ENCODE data around the gene CES4A. TPM values are rescaled to one million over a fixed set of nuclear protein-coding genes. Genes with fewer than 3 reads are reported as not detected.
"Not testable (repeated sequence)": the region's sequence is repeated elsewhere in the genome, so short reads cannot be mapped to it uniquely, and the experiment has no call there.

CES4A gene
- polyA plus RNA-seq, 1 donor (not counting 4 experiments of a cell fraction or from before 2014, with no cell fraction given): 6.6 TPM

GRCh38 chr16:66953462-66954096 lies 34.8 kb upstream of the CES4A start:
- dilution Hi-C loops (cut with MboI; ENCODE audit: extremely low pct_ligation_motif_present, low sequenced_read_pairs): no loop called here
- Histone ChIP-seq H2AFZ (ENCODE audit: control insufficient read depth, low read length) (peak overlapping the region; percentile 26), H3K79me2 (ENCODE audit: control insufficient read depth, insufficient read depth, low read length) (no peaks in the 10 kb centered on the region), H3K36me3 (ENCODE audit: control insufficient read depth in 2 of 2, extremely low read depth in 1 of 2, insufficient read depth in 2 of 2, low read length in 2 of 2) (no peaks in the 10 kb centered on the region), H3K4me2 (ENCODE audit: control insufficient read depth, extremely low read depth, insufficient read depth, low read depth, low read length) (no peak overlapping the region), H3K27ac (ENCODE audit: control insufficient read depth, insufficient read depth, low read length) (no peak overlapping the region), H3K9me3 (ENCODE audit: control insufficient read depth, low read depth, low read length) (no peaks in the 10 kb centered on the region), H3K4me3 (ENCODE audit: control insufficient read depth in 2 of 3, extremely low read depth in 1 of 3, insufficient read depth in 2 of 3, low read depth in 1 of 3, low read length in 3 of 3) (no peak overlapping the region), H3K4me1 (ENCODE audit: control insufficient read depth, extremely low read depth, insufficient read depth, low read length) (peaks cover 16% of the 10 kb centered on the region), H3K9me1 (ENCODE audit: control insufficient read depth, extremely low read depth, insufficient read depth, low read length) (no peaks in the 10 kb centered on the region), H3K27me3 (ENCODE audit: control insufficient read depth, extremely low read depth, insufficient read depth, low read length) (no peaks in the 10 kb centered on the region), H4K20me1 (ENCODE audit: control insufficient read depth, extremely low read depth, insufficient read depth, low read length) (no peaks in the 10 kb centered on the region), H3K9ac (ENCODE audit: control insufficient read depth, extremely low read depth, insufficient read depth, low read length) (no peak overlapping the region)
- no peak for TF ChIP-seq CTCF (optimal IDR thresholded peaks at IDR 0.05 in 1 of 3, IDR thresholded peaks at IDR 0.05 in 1 of 3, conservative IDR thresholded peaks at IDR 0.05 in 1 of 3; ENCODE audit: extremely low read depth in 1 of 3, insufficient read depth in 2 of 3, low read length in 3 of 3)
- TF ChIP-seq EZH2 (IDR thresholded peaks at IDR 0.05; ENCODE audit: low read length): no peak
- FAIRE-seq: no peak
- no peak for DNase-seq (ENCODE audit: low read depth, low spot score)

- Histone ChIP-seq H4K20me1 (ENCODE audit: control insufficient read depth, extremely low read depth, insufficient read depth, low read length) (no peaks in the 10 kb centered on the region), H3K27me3 (ENCODE audit: control insufficient read depth, extremely low read depth, insufficient read depth, low read length) (no peaks in the 10 kb centered on the region), H3K9me3 (ENCODE audit: control insufficient read depth, low read depth, low read length) (no peaks in the 10 kb centered on the region), H3K4me2 (ENCODE audit: control insufficient read depth, extremely low read depth, insufficient read depth, low read depth, low read length) (no peak overlapping the region), H3K4me3 (ENCODE audit: control insufficient read depth in 2 of 3, extremely low read depth in 1 of 3, insufficient read depth in 2 of 3, low read depth in 1 of 3, low read length in 3 of 3) (no peak overlapping the region), H3K9me1 (ENCODE audit: control insufficient read depth, extremely low read depth, insufficient read depth, low read length) (no peaks in the 10 kb centered on the region), H3K4me1 (ENCODE audit: control insufficient read depth, extremely low read depth, insufficient read depth, low read length) (peaks cover 11% of the 10 kb centered on the region), H2AFZ (ENCODE audit: control insufficient read depth, low read length) (peak overlapping the region; percentile 26), H3K9ac (ENCODE audit: control insufficient read depth, extremely low read depth, insufficient read depth, low read length) (no peak overlapping the region), H3K36me3 (ENCODE audit: control insufficient read depth in 2 of 2, extremely low read depth in 1 of 2, insufficient read depth in 2 of 2, low read length in 2 of 2) (no peaks in the 10 kb centered on the region), H3K27ac (ENCODE audit: control insufficient read depth, insufficient read depth, low read length) (no peak overlapping the region), H3K79me2 (ENCODE audit: control insufficient read depth, insufficient read depth, low read length) (no peaks in the 10 kb centered on the region)
- peak; percentile 79 to 90 (median 86) for TF ChIP-seq CTCF (optimal IDR thresholded peaks at IDR 0.05 in 1 of 3, IDR thresholded peaks at IDR 0.05 in 1 of 3, conservative IDR thresholded peaks at IDR 0.05 in 1 of 3; ENCODE audit: extremely low read depth in 1 of 3, insufficient read depth in 2 of 3, low read length in 3 of 3)
- TF ChIP-seq EZH2 (IDR thresholded peaks at IDR 0.05; ENCODE audit: low read length): no peak
- DNase-seq (ENCODE audit: low read depth, low spot score) (no peak), FAIRE-seq (peak; percentile 71)
- dilution Hi-C loops (cut with MboI; ENCODE audit: extremely low pct_ligation_motif_present, low sequenced_read_pairs): no loop called here
Observed at GRCh38 chr16:66954097-66954659, 34.2 kb upstream of the CES4A start.

DNA sequence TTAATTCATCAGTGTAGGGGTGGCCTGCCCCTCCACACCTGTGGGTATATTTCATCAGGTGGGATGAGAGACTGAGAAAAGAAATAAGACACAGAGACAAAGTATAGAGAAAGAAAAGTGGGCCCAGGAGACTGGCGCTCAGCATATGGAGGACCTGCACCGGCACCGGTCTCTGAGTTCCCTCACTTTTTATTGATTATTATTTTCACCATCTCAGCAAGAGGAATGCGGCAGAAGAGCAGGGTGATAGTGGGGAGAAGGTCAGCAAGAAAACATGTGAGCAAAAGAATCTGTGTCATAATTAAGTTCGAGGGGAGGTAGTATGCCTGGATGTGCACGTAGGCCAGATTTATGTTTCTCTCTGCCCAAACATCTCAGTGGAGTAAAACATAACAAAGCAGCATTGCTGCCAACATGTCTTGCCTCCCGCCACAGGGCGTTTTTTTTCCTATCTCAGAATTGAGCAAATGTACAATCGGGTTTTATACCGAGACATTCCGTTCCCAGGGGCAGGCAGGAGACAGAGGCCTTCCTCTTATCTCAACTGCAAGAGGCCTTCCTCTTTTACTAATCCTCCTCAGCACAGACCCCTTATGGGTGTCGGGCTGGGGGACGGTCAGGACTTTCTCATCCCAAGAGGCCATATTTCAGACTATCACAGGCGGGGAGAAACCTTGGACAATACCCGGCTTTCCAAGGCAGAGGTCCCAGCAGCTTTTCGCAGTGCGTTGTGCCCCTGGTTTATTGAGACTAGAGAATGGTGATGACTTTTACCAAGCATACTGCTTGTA lies 32.8 kb upstream of the CES4A start:
- H4K20me1 ChIP-seq (ENCODE audit: control insufficient read depth, extremely low read depth, insufficient read depth, low read length); H3K9me3 ChIP-seq (ENCODE audit: control insufficient read depth, low read depth, low read length); FAIRE-seq; H2AFZ ChIP-seq (ENCODE audit: control insufficient read depth, low read length); H3K36me3 ChIP-seq (ENCODE audit: control insufficient read depth in 2 of 2, extremely low read depth in 1 of 2, insufficient read depth in 2 of 2, low read length in 2 of 2); H3K4me1 ChIP-seq (ENCODE audit: control insufficient read depth, extremely low read depth, insufficient read depth, low read length); dilution Hi-C loops (cut with MboI; ENCODE audit: extremely low pct_ligation_motif_present, low sequenced_read_pairs); H3K27ac ChIP-seq (ENCODE audit: control insufficient read depth, insufficient read depth, low read length); H3K9me1 ChIP-seq (ENCODE audit: control insufficient read depth, extremely low read depth, insufficient read depth, low read length); DNase-seq (ENCODE audit: low read depth, low spot score); H3K9ac ChIP-seq (ENCODE audit: control insufficient read depth, extremely low read depth, insufficient read depth, low read length); H3K27me3 ChIP-seq (ENCODE audit: control insufficient read depth, extremely low read depth, insufficient read depth, low read length); H3K4me3 ChIP-seq (ENCODE audit: control insufficient read depth in 2 of 3, extremely low read depth in 1 of 3, insufficient read depth in 2 of 3, low read depth in 1 of 3, low read length in 3 of 3); H3K4me2 ChIP-seq (ENCODE audit: control insufficient read depth, extremely low read depth, insufficient read depth, low read depth, low read length); H3K79me2 ChIP-seq (ENCODE audit: control insufficient read depth, insufficient read depth, low read length): not testable (repeated sequence)
